Right cardiac atrium (tissue), 5 donors: Measurements from ENCODE around the gene MAPK8IP2. TPM values are rescaled to one million over a fixed set of nuclear protein-coding genes. Genes with fewer than 3 reads are reported as not detected.

Experiments
- ATAC-seq, 2 donors: fragments of 200-7000 bp; cut with Tn5 transposase; one replicate each; pipeline versions ENCODE4 v1.8.0 to v1.9.1; 2020; ENCODE audit warnings: moderate library complexity in 2 of 2, mild to moderate bottlenecking in 1 of 2
- DNase-seq, 3 donors: peaks; one replicate each; pipeline ENCODE4 v3.0.0-alpha.2; 2020
- H3K27ac ChIP-seq: one replicate; pipeline ENCODE4 v1.5.1; 2013; ENCODE audit warnings: mild to moderate bottlenecking, low read length, control low read depth, moderate library complexity
- H3K27me3 ChIP-seq: one replicate; pipeline ENCODE4 v1.6.1; 2013; ENCODE audit not compliant: control insufficient read depth, insufficient read depth
- H3K4me1 ChIP-seq: one replicate; pipeline ENCODE4 v1.6.1; 2013; ENCODE audit warnings: low read length; ENCODE audit not compliant: control insufficient read depth, insufficient read depth
- H3K4me3 ChIP-seq: one replicate; pipeline ENCODE4 v1.5.1; 2013; ENCODE audit warnings: low read length, control low read depth
- H3K9me3 ChIP-seq: one replicate; pipeline ENCODE4 v1.6.1; 2013; ENCODE audit warnings: low read length; ENCODE audit not compliant: control insufficient read depth
- WGBS: extraction: QIAGEN DNeasy Blood & Tissue Kit; methylation state at CpG from one replicate; pipeline ENCODE4 v1.1.7; 2013; 5-methylcytosine and 5-hydroxymethylcytosine counted together
- intact Hi-C, 4 donors: fragments of 100-400 bp; cut with DNase I; formaldehyde crosslinking; loops; one replicate each; pipeline versions ENCODE4 v1.11.0 to v1.14.0; 2022 to 2023
- polyA plus RNA-seq: library from polyadenylated mRNA; stranded (reverse); fragments of 200-250 nt; gene quantifications from one replicate; pipeline ENCODE4 v1.2.3, GENCODE V29; 2013
- total RNA-seq, 4 donors: library from RNA; stranded (reverse); fragmentation: NEBNext Ultra II Directional; extraction: Animal tissue kit (Norgen Biotek cat#: 25700); gene quantifications; one replicate each; pipeline ENCODE4 v1.2.1, GENCODE V29; 2021
- donor health status: healthy with polysubstance abuse.
- donor health status: DM: no; HTN: yes; CAD: no.
- donor health status: DM: no; HTN: no; CAD: no.
- donor health status: DM: no; HTN: yes; CAD: no; lungs with severe emphysema.
- donor health status: DM: yes; HTN: yes; CAD: no.

The MAPK8IP2 gene
- total and polyA plus RNA-seq, 5 donors: 0.28 to 0.57 (median 0.39) TPM

- Histone ChIP-seq H3K27me3 (no peaks in the 10 kb centered on the region), H3K4me3 (no peak overlapping the region), H3K27ac (no peak overlapping the region), H3K4me1 (no peaks in the 10 kb centered on the region), H3K9me3 (no peaks in the 10 kb centered on the region)
- peak in 1 of 3 donors; percentile 92 for DNase-seq
- intact Hi-C loops: no loop called here
- WGBS: 18% methylated on average over 25 of the region's 25 CpGs
- ATAC-seq: peak; percentile 75 to 81
These were observed 20.2 kb downstream of the MAPK8IP2 start for GRCh38 chr22:50620593-50621355.

GRCh38 chr22:50621356-50621880, 20.8 kb downstream of the MAPK8IP2 start:
- ATAC-seq (peak; percentile 4 to 39), DNase-seq (no peak)
- H3K4me1 ChIP-seq: no peaks in the 10 kb centered on the region
- H3K9me3 ChIP-seq: no peaks in the 10 kb centered on the region
- no peak overlapping the region for H3K4me3 ChIP-seq
- H3K27me3 ChIP-seq: no peaks in the 10 kb centered on the region
- 32% methylated on average over 10 of the region's 10 CpGs for WGBS
- no peak overlapping the region for H3K27ac ChIP-seq
- intact Hi-C loops: no loop called here

GRCh38 chr22:50621948-50622722, 21.5 kb downstream of the MAPK8IP2 start:
- ATAC-seq (no peak), DNase-seq (peak in 1 of 3 donors; percentile 58)
- Histone ChIP-seq H3K27me3 (no peaks in the 10 kb centered on the region), H3K9me3 (no peaks in the 10 kb centered on the region), H3K27ac (no peak overlapping the region), H3K4me3 (no peak overlapping the region), H3K4me1 (peaks cover 1% of the 10 kb centered on the region)
- intact Hi-C loops: no loop called here
- 38% methylated on average over 18 of the region's 18 CpGs for whole genome bisulfite sequencing

- H3K27ac ChIP-seq: no peak overlapping the region
- 68% methylated on average over 16 of the region's 16 CpGs for WGBS
- H3K9me3 ChIP-seq: no peaks in the 10 kb centered on the region
- intact Hi-C loops: no loop called here
- ATAC-seq: no peak
- DNase-seq: no peak
- H3K4me3 ChIP-seq: no peak overlapping the region
- H3K4me1 ChIP-seq: peaks cover 1% of the 10 kb centered on the region
- H3K27me3 ChIP-seq: no peaks in the 10 kb centered on the region
These were observed 22.2 kb downstream of the MAPK8IP2 start for GRCh38 chr22:50622723-50623327.

- 77% methylated on average over 16 of the region's 16 CpGs for WGBS
- H3K27ac ChIP-seq: no peak overlapping the region
- no peak for DNase-seq
- H3K9me3 ChIP-seq: no peaks in the 10 kb centered on the region
- ATAC-seq: no peak
- intact Hi-C loops: loop anchor here in 1 of 4 donors (5.0 kb wide), 1 partner anchor 73 kb away; no protein-coding TSS in a partner anchor
- peaks cover 6% of the 10 kb centered on the region for H3K4me1 ChIP-seq
- no peak overlapping the region for H3K4me3 ChIP-seq
- no peaks in the 10 kb centered on the region for H3K27me3 ChIP-seq
These were observed 23.9 kb downstream of the MAPK8IP2 start for GRCh38 chr22:50624347-50625130.

GRCh38 chr22:50625131-50625567, 24.6 kb downstream of the MAPK8IP2 start:
- WGBS: 87% methylated on average over 14 of the region's 14 CpGs
- ATAC-seq: no peak
- Histone ChIP-seq H3K4me3 (no peak overlapping the region), H3K4me1 (peaks cover 6% of the 10 kb centered on the region), H3K27me3 (no peaks in the 10 kb centered on the region), H3K9me3 (no peaks in the 10 kb centered on the region), H3K27ac (no peak overlapping the region)
- DNase-seq: peak in 1 of 3 donors; percentile 61
- intact Hi-C loops: loop anchor here in 1 of 4 donors (5.0 kb wide), 1 partner anchor 72 kb away; no protein-coding TSS in a partner anchor

- intact Hi-C loops: loop anchor here in 1 of 4 donors (5.0 kb wide), 1 partner anchor 72 kb away; no protein-coding TSS in a partner anchor
- peak in 1 of 3 donors; percentile 70 for DNase-seq
- Histone ChIP-seq H3K4me1 (peaks cover 6% of the 10 kb centered on the region), H3K27ac (no peak overlapping the region), H3K27me3 (no peaks in the 10 kb centered on the region), H3K4me3 (no peak overlapping the region), H3K9me3 (no peaks in the 10 kb centered on the region)
- 81% methylated on average over 27 of the region's 27 CpGs for WGBS
- no peak for ATAC-seq
These were observed 25.1 kb downstream of the MAPK8IP2 start for GRCh38 chr22:50625568-50626313.

- ATAC-seq (peak in 1 of 2 donors; percentile 0), DNase-seq (peak in 1 of 3 donors; percentile 47)
- Histone ChIP-seq H3K9me3 (no peaks in the 10 kb centered on the region), H3K4me1 (peaks cover 6% of the 10 kb centered on the region), H3K4me3 (no peak overlapping the region), H3K27me3 (no peaks in the 10 kb centered on the region), H3K27ac (no peak overlapping the region)
- 72% methylated on average over 12 of the region's 12 CpGs for WGBS
- intact Hi-C loops: loop anchor here in 1 of 4 donors (5.0 kb wide), 1 partner anchor 71 kb away; no protein-coding TSS in a partner anchor
These were observed 25.8 kb downstream of the MAPK8IP2 start for GRCh38 chr22:50626314-50626849.

GRCh38 chr22:50626850-50627641, 26.5 kb downstream of the MAPK8IP2 start:
- H3K4me3 ChIP-seq: peak overlapping the region; percentile 64
- H3K27ac ChIP-seq: peak overlapping the region; percentile 42
- intact Hi-C loops: loop anchor here in 1 of 4 donors (5.0 kb wide), 1 partner anchor 70 kb away; no protein-coding TSS in a partner anchor

More at GRCh38 chr22:50626850-50627641, 26.5 kb downstream of the MAPK8IP2 start:
- DNase-seq (peak in 2 of 3 donors; percentile 70 to 79), ATAC-seq (peak; percentile 0 to 9)
- WGBS: 66% methylated on average over 42 of the region's 42 CpGs
- no peaks in the 10 kb centered on the region for H3K27me3 ChIP-seq
- peaks cover 6% of the 10 kb centered on the region for H3K4me1 ChIP-seq
- no peaks in the 10 kb centered on the region for H3K9me3 ChIP-seq
